HCT116 (cell line): ENCODE data around the gene ROR2. TPM values are rescaled to one million over a fixed set of nuclear protein-coding genes. Genes with fewer than 3 reads are reported as not detected.

Experiments
- ATAC-seq: fragments of 200-7000 bp; cut with Tn5 transposase; 2 replicates; pipeline ENCODE4 v1.9.1; 2020; ENCODE audit warnings: mild to moderate bottlenecking, moderate library complexity
- BruUV-seq: library from RNA; stranded (reverse); fragments of 400-500 nt; replicated peaks from 2 replicates; lab custom pipeline; 2021; lab: Mats Ljungman, UMichigan
- CTCF ChIA-PET: fragments of 300-600 bp; sonication (Branson Sonifier 250); formaldehyde crosslinking; loops from one replicate; lab custom pipeline; 2021; ENCODE audit warnings: antibody characterized with exemption; lab: Charles Lee
- POLR2A ChIA-PET: fragments of 300-600, 350-600 bp; sonication (Branson Sonifier 250); formaldehyde crosslinking; loops from one replicate; lab custom pipeline; 2021; ENCODE audit warnings: antibody characterized with exemption; lab: Charles Lee
- RAD21 ChIA-PET, 2 experiments: fragments of 300-600 bp; sonication (Branson Sonifier 250); formaldehyde crosslinking; loops; one replicate each; lab custom pipeline; 2023; ENCODE audit warnings: low total read pairs in 2 of 2; ENCODE audit not compliant: uncharacterized antibody in 2 of 2, unreplicated experiment in 2 of 2, low non-redundant PET in 1 of 2; lab: Charles Lee
- DNase-seq: peaks from one replicate; pipeline ENCODE4 v3.0.0-alpha.2; 2010; ENCODE audit warnings: low read depth, low spot score
- H2AFZ ChIP-seq: fragments of 200-600 bp; shearing (Covaris generic), sonication (generic); 2 replicates; pipeline ENCODE4 v1.6.1; 2017; ENCODE audit warnings: low read depth, mixed run types, mixed read lengths, antibody characterized with exemption, low read length; ENCODE audit not compliant: poor library complexity, severe bottlenecking
- H3K27ac ChIP-seq: 2 replicates; pipeline ENCODE4 v1.5.1; 2012; ENCODE audit warnings: low read depth, low read length
- H3K27me3 ChIP-seq: fragments of 200-600 bp; sonication (generic); 2 replicates; pipeline ENCODE4 v1.6.1; 2016; ENCODE audit warnings: mixed run types, low read length, mixed read lengths; ENCODE audit not compliant: insufficient read depth
- H3K36me3 ChIP-seq, 2 experiments: fragments of 200-500 bp in 1 of 2; fragments of 200-600 bp in 1 of 2; sonication (Bioruptor generic) in 1 of 2; sonication (generic) in 1 of 2; 2 replicates each; pipeline versions ENCODE4 v1.5.1 to v1.6.1; 2014 to 2016; ENCODE audit warnings: low read length in 2 of 2, inconsistent platforms in 1 of 2, mixed read lengths in 1 of 2, mixed run types in 1 of 2; ENCODE audit not compliant: insufficient read depth in 2 of 2, control insufficient read depth in 1 of 2
- H3K4me1 ChIP-seq, 2 experiments: fragments of 200-600 bp in 1 of 2; sonication (generic) in 1 of 2; 2 replicates each; pipeline versions ENCODE4 v1.5.1 to v1.6.1; 2012 to 2017; ENCODE audit warnings: low read length in 2 of 2, inconsistent platforms in 1 of 2, mild to moderate bottlenecking in 1 of 2, mixed read lengths in 1 of 2, mixed run types in 1 of 2, moderate library complexity in 1 of 2; ENCODE audit not compliant: insufficient read depth in 2 of 2, control insufficient read depth in 1 of 2
- H3K4me2 ChIP-seq: fragments of 200-600 bp; sonication (generic); 2 replicates; pipeline ENCODE4 v1.6.1; 2017; ENCODE audit warnings: mixed run types, low read length, mixed read lengths
- H3K4me3 ChIP-seq, 2 experiments: fragments of 200-600 bp in 1 of 2; sonication (generic) in 1 of 2; replicated peaks in 1 of 2; 2 replicates each; pipeline ENCODE4 v1.5.1; 2011 to 2016; ENCODE audit warnings: low read length in 2 of 2, control low read depth in 1 of 2, low read depth in 1 of 2, mild to moderate bottlenecking in 1 of 2, mixed read lengths in 1 of 2, mixed run types in 1 of 2
- H3K79me2 ChIP-seq: fragments of 200-600 bp; sonication (generic); 2 replicates; pipeline ENCODE4 v1.6.1; 2017; ENCODE audit warnings: mild to moderate bottlenecking, mixed run types, low read length, moderate library complexity, mixed read lengths; ENCODE audit not compliant: insufficient read depth
- H3K9ac ChIP-seq: fragments of 200-600 bp; sonication (generic); 2 replicates; pipeline ENCODE4 v1.6.1; 2016; ENCODE audit warnings: low read length, mixed read lengths
- H3K9me2 ChIP-seq: fragments of 200-600 bp; sonication (generic), shearing (Covaris generic); 2 replicates; pipeline ENCODE4 v1.6.1; 2017; ENCODE audit warnings: mixed run types, mild to moderate bottlenecking, moderate library complexity; ENCODE audit not compliant: insufficient read depth
- H3K9me3 ChIP-seq, 2 experiments: fragments of 200-500 bp in 1 of 2; fragments of 200-600 bp in 1 of 2; sonication (Bioruptor generic) in 1 of 2; sonication (generic) in 1 of 2; 2 replicates each; pipeline ENCODE4 v1.6.1; 2014 to 2017; ENCODE audit warnings: low read length in 2 of 2, mixed read lengths in 2 of 2, inconsistent platforms in 1 of 2, low read depth in 1 of 2, mild to moderate bottlenecking in 1 of 2, mixed run types in 1 of 2, moderate library complexity in 1 of 2; ENCODE audit not compliant: control insufficient read depth in 1 of 2, insufficient read depth in 1 of 2
- H4K20me1 ChIP-seq: fragments of 200-600 bp; sonication (generic), shearing (Covaris generic); 2 replicates; pipeline ENCODE4 v1.6.1; 2017; ENCODE audit warnings: mixed run types, mild to moderate bottlenecking, moderate library complexity; ENCODE audit not compliant: insufficient read depth
- CEBPB ChIP-seq: IDR thresholded peaks from 2 replicates; pipeline ENCODE4 v1.6.1; 2012; ENCODE audit warnings: low read depth
- EGR1 ChIP-seq: IDR thresholded peaks from 2 replicates; pipeline ENCODE4 v1.6.1; 2012; ENCODE audit warnings: low read depth
- ELF1 ChIP-seq: IDR thresholded peaks from 2 replicates; pipeline ENCODE4 v1.6.1; 2012; ENCODE audit warnings: low read depth, borderline replicate concordance
- EZH2 ChIP-seq: fragments of 200-600 bp; sonication (generic); IDR thresholded peaks from 2 replicates; pipeline ENCODE4 v1.6.1; 2017; ENCODE audit warnings: antibody characterized with exemption, mixed run types
- EZH2phosphoT487 ChIP-seq: fragments of 200-600 bp; IDR thresholded peaks from 2 replicates; pipeline ENCODE4 v1.6.1; 2018; ENCODE audit warnings: antibody characterized with exemption, borderline replicate concordance
- JUND ChIP-seq: IDR thresholded peaks from 2 replicates; pipeline ENCODE4 v1.6.1; 2012
- POLR2A ChIP-seq: IDR thresholded peaks from 2 replicates; pipeline ENCODE4 v1.7.0; 2011; ENCODE audit warnings: borderline replicate concordance; ENCODE audit not compliant: insufficient read depth, insufficient read length; ENCODE audit errors: extremely low read depth
- POLR2AphosphoS5 ChIP-seq: IDR thresholded peaks from 2 replicates; pipeline ENCODE4 v1.6.1; 2011; ENCODE audit warnings: mild to moderate bottlenecking, low read depth, low read length, moderate library complexity
- RAD21 ChIP-seq: IDR thresholded peaks from 2 replicates; pipeline ENCODE4 v1.6.1; 2012; ENCODE audit warnings: low read depth, mild to moderate bottlenecking
- SIN3A ChIP-seq: IDR thresholded peaks from 2 replicates; pipeline ENCODE4 v1.6.1; 2012; ENCODE audit warnings: low read depth
- SP1 ChIP-seq: IDR thresholded peaks from 2 replicates; pipeline ENCODE4 v1.6.1; 2012; ENCODE audit warnings: low read depth
- SRF ChIP-seq: IDR thresholded peaks from 2 replicates; pipeline ENCODE4 v1.6.1; 2012; ENCODE audit warnings: low read depth
- TCF7L2 ChIP-seq: IDR thresholded peaks from 2 replicates; pipeline ENCODE4 v1.7.0; 2011; ENCODE audit warnings: borderline replicate concordance, inconsistent platforms; ENCODE audit not compliant: insufficient read depth, insufficient read length; ENCODE audit errors: extremely low read depth
- YY1 ChIP-seq: IDR thresholded peaks from 2 replicates; pipeline ENCODE4 v1.6.1; 2011; ENCODE audit warnings: low read length, low read depth, moderate library complexity, mild to moderate bottlenecking; ENCODE audit not compliant: insufficient replicate concordance; ENCODE audit errors: extremely low read depth
- ZFX ChIP-seq: fragments of 450-650 bp; IDR thresholded peaks from 2 replicates; pipeline ENCODE4 v1.6.1; 2017
- ZNF274 ChIP-seq: fragments of 200-500 bp; sonication (Bioruptor generic); IDR thresholded peaks from 2 replicates; pipeline ENCODE4 v1.6.1; 2014; ENCODE audit warnings: mild to moderate bottlenecking, low read depth, low read length, inconsistent platforms
- intact Hi-C: fragments of 100-400 bp; cut with micrococcal nuclease; formaldehyde crosslinking; loops from 2 replicates; pipeline ENCODE4 v1.10.0; 2022
- total RNA-seq: library from RNA; stranded (reverse); gene quantifications from one replicate; pipeline ENCODE4 v1.2.1, GENCODE V29; 2021; ENCODE audit not compliant: unreplicated experiment
- TF ChIP-seq, protein P1 (sequence below): IDR thresholded peaks from 2 replicates; pipeline ENCODE4 v1.6.1; 2012; ENCODE audit warnings: low read depth
- TF ChIP-seq, protein P2 (sequence below): IDR thresholded peaks from 2 replicates; pipeline ENCODE4 v1.6.1; 2012
- TF ChIP-seq, protein P3 (sequence below), 3 experiments: fragments of 200-600 bp in 1 of 3; sonication (generic) in 1 of 3; IDR thresholded peaks in 2 of 3; conservative IDR thresholded peaks in 1 of 3; 2 replicates each; pipeline ENCODE4 v1.5.1; 2012 to 2017; ENCODE audit warnings: low read depth in 2 of 3, low read length in 2 of 3, antibody characterized with exemption in 1 of 3, borderline replicate concordance in 1 of 3, control low read depth in 1 of 3, mild to moderate bottlenecking in 1 of 3, mixed read lengths in 1 of 3, mixed run types in 1 of 3, moderate library complexity in 1 of 3; ENCODE audit not compliant: insufficient read depth in 1 of 3
- TF ChIP-seq, protein P4 (sequence below): IDR thresholded peaks from 2 replicates; pipeline ENCODE4 v1.6.1; 2011; ENCODE audit warnings: mild to moderate bottlenecking, low read length, moderate library complexity; ENCODE audit not compliant: insufficient replicate concordance; ENCODE audit errors: extremely low read depth

Gene ROR2
- total RNA-seq, 1 experiment from 2014 or later: 15.7 TPM

DNA sequence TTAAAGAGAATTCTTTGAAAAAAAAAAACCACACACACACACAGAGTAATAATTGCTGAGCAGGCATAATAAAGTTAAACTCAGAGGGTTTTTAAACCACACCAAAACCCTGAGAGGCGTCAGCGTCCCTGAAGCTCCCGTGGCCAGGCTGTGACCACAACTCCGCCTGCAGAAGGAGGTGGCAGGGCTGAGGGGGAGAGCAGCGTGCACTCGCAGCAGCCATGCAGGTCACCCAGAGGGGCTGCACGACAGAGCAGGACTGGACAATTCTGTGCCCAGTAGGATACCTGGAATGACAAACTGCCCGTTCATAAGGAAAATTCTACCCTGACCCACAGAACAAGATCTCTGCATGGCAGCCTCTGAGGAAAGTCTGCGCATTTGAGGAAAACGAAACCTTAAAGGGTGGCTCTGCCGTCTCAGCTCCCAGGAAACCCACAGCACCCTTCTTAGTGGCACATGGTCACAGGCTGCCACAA lies 44.0 kb downstream of the ROR2 start:
- BruUV-seq: no TSS peak
- no peaks in the 10 kb centered on the region for H3K36me3 ChIP-seq
- no peak overlapping the region for H3K27ac ChIP-seq
- RAD21 ChIA-PET: no interaction called here
- H3K4me1 ChIP-seq: peaks cover 0 to 7% of the 10 kb centered on the region in 2 experiments; a peak in 1 of 4 replicates
- H3K9me2 ChIP-seq: no peaks in the 10 kb centered on the region
- CTCF ChIA-PET: no interaction called here
- no peak for ATAC-seq
- H4K20me1 ChIP-seq: no peaks in the 10 kb centered on the region
- no peak overlapping the region for H2AFZ ChIP-seq
- intact Hi-C loops: no loop called here
- POLR2A ChIA-PET: no interaction called here
- H3K9me3 ChIP-seq: no peaks in the 10 kb centered on the region
- DNase-seq: no peak
- no peak overlapping the region for H3K9ac ChIP-seq
- no peak overlapping the region for H3K4me2 ChIP-seq
- H3K79me2 ChIP-seq: peaks cover 17% of the 10 kb centered on the region; the same call in 1 of the 2 replicates
- H3K4me3 ChIP-seq: no peak overlapping the region
- TF ChIP-seq, protein P1, sequence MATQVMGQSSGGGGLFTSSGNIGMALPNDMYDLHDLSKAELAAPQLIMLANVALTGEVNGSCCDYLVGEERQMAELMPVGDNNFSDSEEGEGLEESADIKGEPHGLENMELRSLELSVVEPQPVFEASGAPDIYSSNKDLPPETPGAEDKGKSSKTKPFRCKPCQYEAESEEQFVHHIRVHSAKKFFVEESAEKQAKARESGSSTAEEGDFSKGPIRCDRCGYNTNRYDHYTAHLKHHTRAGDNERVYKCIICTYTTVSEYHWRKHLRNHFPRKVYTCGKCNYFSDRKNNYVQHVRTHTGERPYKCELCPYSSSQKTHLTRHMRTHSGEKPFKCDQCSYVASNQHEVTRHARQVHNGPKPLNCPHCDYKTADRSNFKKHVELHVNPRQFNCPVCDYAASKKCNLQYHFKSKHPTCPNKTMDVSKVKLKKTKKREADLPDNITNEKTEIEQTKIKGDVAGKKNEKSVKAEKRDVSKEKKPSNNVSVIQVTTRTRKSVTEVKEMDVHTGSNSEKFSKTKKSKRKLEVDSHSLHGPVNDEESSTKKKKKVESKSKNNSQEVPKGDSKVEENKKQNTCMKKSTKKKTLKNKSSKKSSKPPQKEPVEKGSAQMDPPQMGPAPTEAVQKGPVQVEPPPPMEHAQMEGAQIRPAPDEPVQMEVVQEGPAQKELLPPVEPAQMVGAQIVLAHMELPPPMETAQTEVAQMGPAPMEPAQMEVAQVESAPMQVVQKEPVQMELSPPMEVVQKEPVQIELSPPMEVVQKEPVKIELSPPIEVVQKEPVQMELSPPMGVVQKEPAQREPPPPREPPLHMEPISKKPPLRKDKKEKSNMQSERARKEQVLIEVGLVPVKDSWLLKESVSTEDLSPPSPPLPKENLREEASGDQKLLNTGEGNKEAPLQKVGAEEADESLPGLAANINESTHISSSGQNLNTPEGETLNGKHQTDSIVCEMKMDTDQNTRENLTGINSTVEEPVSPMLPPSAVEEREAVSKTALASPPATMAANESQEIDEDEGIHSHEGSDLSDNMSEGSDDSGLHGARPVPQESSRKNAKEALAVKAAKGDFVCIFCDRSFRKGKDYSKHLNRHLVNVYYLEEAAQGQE: no peak
- TF ChIP-seq TCF7L2 (no peak), ZNF274 (no peak), CEBPB (no peak), EZH2 (no peak), SP1 (no peak), SRF (no peak), EGR1 (no peak), ZFX (no peak), JUND (no peak), RAD21 (no peak), YY1 (no peak), EZH2phosphoT487 (no peak), POLR2AphosphoS5 (no peak), POLR2A (no peak), ELF1 (no peak), SIN3A (no peak)
- TF ChIP-seq, protein P2, sequence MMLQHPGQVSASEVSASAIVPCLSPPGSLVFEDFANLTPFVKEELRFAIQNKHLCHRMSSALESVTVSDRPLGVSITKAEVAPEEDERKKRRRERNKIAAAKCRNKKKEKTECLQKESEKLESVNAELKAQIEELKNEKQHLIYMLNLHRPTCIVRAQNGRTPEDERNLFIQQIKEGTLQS: no peak
- TF ChIP-seq, protein P3, sequence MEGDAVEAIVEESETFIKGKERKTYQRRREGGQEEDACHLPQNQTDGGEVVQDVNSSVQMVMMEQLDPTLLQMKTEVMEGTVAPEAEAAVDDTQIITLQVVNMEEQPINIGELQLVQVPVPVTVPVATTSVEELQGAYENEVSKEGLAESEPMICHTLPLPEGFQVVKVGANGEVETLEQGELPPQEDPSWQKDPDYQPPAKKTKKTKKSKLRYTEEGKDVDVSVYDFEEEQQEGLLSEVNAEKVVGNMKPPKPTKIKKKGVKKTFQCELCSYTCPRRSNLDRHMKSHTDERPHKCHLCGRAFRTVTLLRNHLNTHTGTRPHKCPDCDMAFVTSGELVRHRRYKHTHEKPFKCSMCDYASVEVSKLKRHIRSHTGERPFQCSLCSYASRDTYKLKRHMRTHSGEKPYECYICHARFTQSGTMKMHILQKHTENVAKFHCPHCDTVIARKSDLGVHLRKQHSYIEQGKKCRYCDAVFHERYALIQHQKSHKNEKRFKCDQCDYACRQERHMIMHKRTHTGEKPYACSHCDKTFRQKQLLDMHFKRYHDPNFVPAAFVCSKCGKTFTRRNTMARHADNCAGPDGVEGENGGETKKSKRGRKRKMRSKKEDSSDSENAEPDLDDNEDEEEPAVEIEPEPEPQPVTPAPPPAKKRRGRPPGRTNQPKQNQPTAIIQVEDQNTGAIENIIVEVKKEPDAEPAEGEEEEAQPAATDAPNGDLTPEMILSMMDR (IDR thresholded peaks at IDR 0.05 in 2 of 3, conservative IDR thresholded peaks at IDR 0.05 in 1 of 3; ENCODE audit: borderline replicate concordance in 1 of 3, insufficient read depth in 1 of 3, low read depth in 2 of 3, low read length in 2 of 3): no peak
- TF ChIP-seq, protein P4, sequence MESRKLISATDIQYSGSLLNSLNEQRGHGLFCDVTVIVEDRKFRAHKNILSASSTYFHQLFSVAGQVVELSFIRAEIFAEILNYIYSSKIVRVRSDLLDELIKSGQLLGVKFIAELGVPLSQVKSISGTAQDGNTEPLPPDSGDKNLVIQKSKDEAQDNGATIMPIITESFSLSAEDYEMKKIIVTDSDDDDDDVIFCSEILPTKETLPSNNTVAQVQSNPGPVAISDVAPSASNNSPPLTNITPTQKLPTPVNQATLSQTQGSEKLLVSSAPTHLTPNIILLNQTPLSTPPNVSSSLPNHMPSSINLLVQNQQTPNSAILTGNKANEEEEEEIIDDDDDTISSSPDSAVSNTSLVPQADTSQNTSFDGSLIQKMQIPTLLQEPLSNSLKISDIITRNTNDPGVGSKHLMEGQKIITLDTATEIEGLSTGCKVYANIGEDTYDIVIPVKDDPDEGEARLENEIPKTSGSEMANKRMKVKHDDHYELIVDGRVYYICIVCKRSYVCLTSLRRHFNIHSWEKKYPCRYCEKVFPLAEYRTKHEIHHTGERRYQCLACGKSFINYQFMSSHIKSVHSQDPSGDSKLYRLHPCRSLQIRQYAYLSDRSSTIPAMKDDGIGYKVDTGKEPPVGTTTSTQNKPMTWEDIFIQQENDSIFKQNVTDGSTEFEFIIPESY: no peak
- no peaks in the 10 kb centered on the region for H3K27me3 ChIP-seq
